HG03460 (cell line): Measurements from ENCODE around the gene SLC7A4.
"Not testable (repeated sequence)": the region's sequence is repeated elsewhere in the genome, so short reads cannot be mapped to it uniquely, and the experiment has no call there.

Experiments
- ATAC-seq: cut with Tn5 transposase; IDR thresholded peaks from one replicate; pipeline ENCODE4 v1.9.1; 2021; ENCODE audit not compliant: unreplicated experiment

The SLC7A4 gene

GRCh38 chr22:21064917-21065864 is 32.8 kb upstream of the SLC7A4 start:
- ATAC-seq = no peak

GRCh38 chr22:21064425-21064824 is 32.1 kb upstream of the SLC7A4 start:
- not testable (repeated sequence) for ATAC-seq

- not testable (repeated sequence) for ATAC-seq
Measured at GRCh38 chr22:21061660-21062321, 29.4 kb upstream of the SLC7A4 start.

- ATAC-seq = not testable (repeated sequence)
Measured at GRCh38 chr22:21060363-21060762, 28.0 kb upstream of the SLC7A4 start.

- ATAC-seq = no peak
Measured at GRCh38 chr22:21055880-21056319, 23.5 kb upstream of the SLC7A4 start.

- ATAC-seq = no peak
Measured at GRCh38 chr22:21055564-21055834, 23.1 kb upstream of the SLC7A4 start.

GRCh38 chr22:21054714-21055563 is 22.6 kb upstream of the SLC7A4 start:
- ATAC-seq = no peak

- ATAC-seq = no peak
Measured at GRCh38 chr22:21054046-21054713, 21.8 kb upstream of the SLC7A4 start.

GRCh38 chr22:21052715-21053459 is 20.5 kb upstream of the SLC7A4 start:
- no peak for ATAC-seq

GRCh38 chr22:21051831-21052400 is 19.6 kb upstream of the SLC7A4 start:
- no peak for ATAC-seq

GRCh38 chr22:21051145-21051830 is 18.9 kb upstream of the SLC7A4 start:
- no peak for ATAC-seq

GRCh38 chr22:21048965-21049364 is 16.6 kb upstream of the SLC7A4 start:
- ATAC-seq = not testable (repeated sequence)

- ATAC-seq = not testable (repeated sequence)
Measured at GRCh38 chr22:21048448-21048847, 16.1 kb upstream of the SLC7A4 start.

- no peak for ATAC-seq
Measured at GRCh38 chr22:21047730-21048129, 15.4 kb upstream of the SLC7A4 start.

GRCh38 chr22:21047035-21047661 is 14.8 kb upstream of the SLC7A4 start:
- no peak for ATAC-seq

- peak; percentile 82 for ATAC-seq
Measured at GRCh38 chr22:21045585-21046294, 13.4 kb upstream of the SLC7A4 start, which contains the start of gene LRRC74B. TSS of gene LRRC74B (plus strand) at chr22:21045946. CDS start at chr22:21045987, 41 bp downstream.

GRCh38 chr22:21044931-21045584 is 12.7 kb upstream of the SLC7A4 start:
- no peak for ATAC-seq
